Fibroblast of villous mesenchyme (primary cell): Measurements from ENCODE around the gene PCDHGA12. TPM values are rescaled to one million over a fixed set of nuclear protein-coding genes. Genes with fewer than 3 reads are reported as not detected.
A peak's percentile ranks its signal among the peaks of the same experiment; 100 is the strongest.

Experiments
- DNase-seq: peaks from one replicate; pipeline ENCODE4 v3.0.0-alpha.2; 2010; ENCODE audit warnings: low read depth
- H3K4me3 ChIP-seq: 2 replicates; pipeline ENCODE4 v1.5.1; 2011; ENCODE audit warnings: low read depth, mild to moderate bottlenecking, low read length
- total RNA-seq: library from RNA; depleted of rRNA; stranded (reverse); fragments of >200 nt; gene quantifications from 2 replicates; pipeline ENCODE4 v1.2.3, GENCODE V29; 2012
- TF ChIP-seq, protein P1 (sequence below): IDR thresholded peaks from 2 replicates; pipeline ENCODE4 v1.5.1; 2012; ENCODE audit warnings: low read depth, mild to moderate bottlenecking, low read length; ENCODE audit not compliant: insufficient read depth

PCDHGA12 gene
- total RNA-seq, result 15.5 and 18.7 TPM in 2 replicates

GRCh38 chr5:141430332-141431113, at the start of gene PCDHGA12:
PCDHGA12 (plus strand) TSS chr5:141430507; CDS start chr5:141430760, 253 bp downstream.
- TF ChIP-seq, protein P1, sequence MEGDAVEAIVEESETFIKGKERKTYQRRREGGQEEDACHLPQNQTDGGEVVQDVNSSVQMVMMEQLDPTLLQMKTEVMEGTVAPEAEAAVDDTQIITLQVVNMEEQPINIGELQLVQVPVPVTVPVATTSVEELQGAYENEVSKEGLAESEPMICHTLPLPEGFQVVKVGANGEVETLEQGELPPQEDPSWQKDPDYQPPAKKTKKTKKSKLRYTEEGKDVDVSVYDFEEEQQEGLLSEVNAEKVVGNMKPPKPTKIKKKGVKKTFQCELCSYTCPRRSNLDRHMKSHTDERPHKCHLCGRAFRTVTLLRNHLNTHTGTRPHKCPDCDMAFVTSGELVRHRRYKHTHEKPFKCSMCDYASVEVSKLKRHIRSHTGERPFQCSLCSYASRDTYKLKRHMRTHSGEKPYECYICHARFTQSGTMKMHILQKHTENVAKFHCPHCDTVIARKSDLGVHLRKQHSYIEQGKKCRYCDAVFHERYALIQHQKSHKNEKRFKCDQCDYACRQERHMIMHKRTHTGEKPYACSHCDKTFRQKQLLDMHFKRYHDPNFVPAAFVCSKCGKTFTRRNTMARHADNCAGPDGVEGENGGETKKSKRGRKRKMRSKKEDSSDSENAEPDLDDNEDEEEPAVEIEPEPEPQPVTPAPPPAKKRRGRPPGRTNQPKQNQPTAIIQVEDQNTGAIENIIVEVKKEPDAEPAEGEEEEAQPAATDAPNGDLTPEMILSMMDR, result peak; percentile 67
- peak within 1 kb of the TSS; percentile 56 for H3K4me3 ChIP-seq
- peak; percentile 93 for DNase-seq

DNA sequence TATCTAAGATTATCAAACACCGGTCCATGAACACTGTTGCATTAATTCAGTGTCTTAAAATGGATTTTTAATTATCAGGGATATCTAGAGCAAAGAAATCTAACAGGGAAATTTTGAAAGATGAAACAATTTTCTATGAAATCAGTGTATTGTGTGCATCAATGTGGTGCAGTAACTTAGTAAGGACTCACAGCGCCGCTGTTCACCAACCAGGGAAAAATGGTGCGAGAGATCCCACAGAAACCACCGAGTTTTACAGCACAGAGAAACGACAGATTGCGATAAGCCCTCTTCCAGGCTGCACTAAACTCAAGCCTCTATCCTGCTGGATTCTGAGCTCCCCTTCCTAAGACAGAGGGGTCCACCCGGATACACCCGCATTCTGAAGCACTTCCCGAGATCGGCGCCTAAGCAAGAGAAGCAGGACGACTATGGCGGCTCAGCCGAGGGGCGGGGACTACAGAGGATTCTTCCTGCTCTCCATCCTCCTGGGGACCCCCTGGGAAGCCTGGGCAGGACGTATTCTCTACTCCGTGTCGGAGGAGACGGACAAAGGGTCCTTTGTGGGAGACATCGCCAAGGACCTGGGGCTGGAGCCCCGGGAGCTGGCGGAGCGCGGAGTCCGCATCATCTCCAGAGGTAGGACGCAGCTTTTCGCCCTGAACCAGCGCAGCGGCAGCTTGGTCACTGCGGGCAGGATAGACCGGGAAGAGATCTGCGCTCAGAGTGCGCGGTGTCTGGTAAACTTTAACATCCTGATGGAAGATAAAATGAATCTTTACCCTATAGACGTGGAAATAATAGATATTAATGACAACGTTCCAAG, 47.6 kb upstream of the PCDHGA12 start, which contains the start of gene PCDHGA7:
Gene PCDHGA7 (plus strand): TSS at position 274 of the 826 bp plus-strand sequence. CDS start 158 bp downstream, at position 432.
- H3K4me3 ChIP-seq, result peak within 1 kb of the TSS; percentile 69
- TF ChIP-seq, protein P1, result peak; percentile 68
- peak; percentile 54 for DNase-seq

DNA sequence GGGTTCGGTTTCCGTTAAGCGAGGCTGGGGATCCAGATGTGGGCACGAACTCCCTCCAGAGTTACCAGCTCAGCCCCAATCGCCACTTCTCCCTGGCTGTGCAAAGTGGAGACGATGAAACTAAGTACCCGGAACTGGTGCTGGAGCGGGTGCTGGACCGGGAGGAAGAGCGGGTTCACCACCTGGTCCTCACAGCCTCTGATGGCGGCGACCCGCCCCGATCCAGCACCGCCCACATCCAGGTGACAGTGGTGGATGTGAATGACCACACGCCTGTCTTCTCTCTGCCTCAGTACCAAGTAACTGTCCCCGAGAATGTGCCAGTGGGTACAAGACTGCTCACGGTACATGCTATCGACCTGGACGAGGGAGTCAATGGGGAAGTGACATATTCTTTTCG, 47.0 kb upstream of the PCDHGA12 start:
- TF ChIP-seq, protein P1, result no peak
- DNase-seq, result no peak
- H3K4me3 ChIP-seq, result peak overlapping the region; percentile 69

DNA sequence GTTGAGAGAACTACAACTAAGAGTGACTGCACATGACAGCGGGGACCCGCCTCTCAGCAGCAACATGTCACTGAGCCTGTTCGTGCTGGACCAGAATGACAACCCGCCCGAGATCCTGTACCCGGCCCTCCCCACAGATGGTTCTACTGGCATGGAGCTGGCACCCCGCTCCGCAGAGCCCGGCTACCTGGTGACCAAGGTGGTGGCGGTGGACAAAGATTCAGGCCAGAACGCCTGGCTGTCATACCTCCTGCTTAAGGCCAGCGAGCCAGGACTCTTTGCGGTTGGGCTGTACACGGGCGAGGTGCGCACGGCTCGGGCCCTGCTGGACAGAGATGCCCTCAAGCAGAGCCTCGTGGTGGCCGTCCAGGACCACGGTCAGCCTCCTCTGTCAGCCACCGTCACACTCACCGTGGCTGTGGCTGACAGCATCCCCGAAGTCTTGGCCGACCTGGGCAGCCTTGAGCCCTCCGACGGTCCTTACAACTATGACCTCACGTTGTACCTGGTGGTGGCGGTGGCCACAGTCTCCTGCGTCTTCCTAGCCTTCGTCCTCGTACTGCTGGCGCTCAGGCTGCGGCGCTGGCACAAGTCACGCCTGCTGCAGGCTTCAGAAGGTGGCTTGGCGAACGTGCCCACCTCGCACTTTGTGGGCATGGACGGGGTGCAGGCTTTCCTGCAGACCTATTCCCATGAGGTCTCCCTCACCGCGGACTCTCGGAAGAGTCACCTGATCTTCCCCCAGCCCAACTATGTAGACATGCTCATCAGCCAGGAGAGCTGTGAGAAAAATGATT, 45.6 kb upstream of the PCDHGA12 start:
- no peak for DNase-seq
- TF ChIP-seq, protein P1, result no peak
- no peak overlapping the region for H3K4me3 ChIP-seq

- TF ChIP-seq, protein P1, result peak; percentile 66
Measured at GRCh38 chr5:141387557-141388311, 42.6 kb upstream of the PCDHGA12 start, which contains the start of gene PCDHGB4. PCDHGB4 (plus strand) TSS chr5:141387698; CDS start chr5:141387885, 187 bp downstream.

More at GRCh38 chr5:141387557-141388311, 42.6 kb upstream of the PCDHGA12 start, which contains the start of gene PCDHGB4:
- H3K4me3 ChIP-seq, result peak within 1 kb of the TSS; percentile 58
- DNase-seq, result peak; percentile 56
